GM12872 (cell line): ENCODE measurements around the gene TRIP4.

Source experiments
- TF ChIP-seq, protein P1 (sequence below): IDR thresholded peaks from 3 replicates; pipeline ENCODE4 v1.5.1; 2011; ENCODE audit warnings: low read depth, mild to moderate bottlenecking, low read length, moderate library complexity; ENCODE audit not compliant: insufficient read depth

TRIP4 gene

DNA sequence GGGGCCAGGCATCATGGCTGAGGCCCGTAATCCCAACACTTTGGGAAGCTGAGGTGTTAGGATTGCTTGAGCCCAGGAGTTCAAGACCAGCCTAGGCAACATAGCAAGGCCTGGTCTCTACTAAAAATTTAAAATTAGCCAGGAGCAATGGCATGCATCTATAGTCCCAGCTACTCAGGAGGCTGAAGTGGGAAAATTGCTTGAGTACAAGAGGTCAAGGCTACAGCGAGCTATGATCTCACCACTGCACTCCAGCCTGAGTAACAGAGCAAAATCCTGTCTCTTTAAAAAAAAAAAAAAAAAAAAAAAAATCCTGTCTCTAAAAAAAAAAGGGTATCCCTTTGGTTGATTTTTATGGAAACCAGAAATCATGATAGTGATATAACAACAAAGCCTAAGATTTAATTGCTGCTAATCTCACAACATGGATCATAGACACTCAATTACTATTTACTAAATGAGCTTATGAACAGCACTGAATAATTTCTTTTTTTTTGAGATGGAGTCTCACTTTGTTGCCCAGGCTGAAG, 18.5 kb upstream of the TRIP4 start:
- TF ChIP-seq, protein P1, sequence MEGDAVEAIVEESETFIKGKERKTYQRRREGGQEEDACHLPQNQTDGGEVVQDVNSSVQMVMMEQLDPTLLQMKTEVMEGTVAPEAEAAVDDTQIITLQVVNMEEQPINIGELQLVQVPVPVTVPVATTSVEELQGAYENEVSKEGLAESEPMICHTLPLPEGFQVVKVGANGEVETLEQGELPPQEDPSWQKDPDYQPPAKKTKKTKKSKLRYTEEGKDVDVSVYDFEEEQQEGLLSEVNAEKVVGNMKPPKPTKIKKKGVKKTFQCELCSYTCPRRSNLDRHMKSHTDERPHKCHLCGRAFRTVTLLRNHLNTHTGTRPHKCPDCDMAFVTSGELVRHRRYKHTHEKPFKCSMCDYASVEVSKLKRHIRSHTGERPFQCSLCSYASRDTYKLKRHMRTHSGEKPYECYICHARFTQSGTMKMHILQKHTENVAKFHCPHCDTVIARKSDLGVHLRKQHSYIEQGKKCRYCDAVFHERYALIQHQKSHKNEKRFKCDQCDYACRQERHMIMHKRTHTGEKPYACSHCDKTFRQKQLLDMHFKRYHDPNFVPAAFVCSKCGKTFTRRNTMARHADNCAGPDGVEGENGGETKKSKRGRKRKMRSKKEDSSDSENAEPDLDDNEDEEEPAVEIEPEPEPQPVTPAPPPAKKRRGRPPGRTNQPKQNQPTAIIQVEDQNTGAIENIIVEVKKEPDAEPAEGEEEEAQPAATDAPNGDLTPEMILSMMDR = no peak

DNA sequence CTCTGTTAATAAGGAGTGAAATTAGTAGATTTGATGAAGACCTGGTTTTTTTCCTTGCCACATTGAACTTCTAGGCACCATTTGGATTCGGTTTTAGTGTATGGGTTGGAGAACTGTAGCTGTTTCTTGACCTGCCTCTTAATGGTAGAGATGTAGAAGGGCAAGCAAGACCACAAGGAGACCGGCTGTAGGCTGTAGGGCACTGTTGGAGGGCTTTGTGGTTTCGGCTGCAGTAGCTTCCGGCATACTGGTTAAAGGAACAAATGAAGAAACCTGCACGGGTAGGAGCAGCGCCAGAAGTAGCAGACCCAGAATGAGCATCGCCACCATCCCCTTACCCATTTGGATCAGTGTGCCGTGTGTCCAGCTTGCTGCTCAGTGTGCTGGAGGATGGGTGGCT, 14.3 kb upstream of the TRIP4 start:
- TF ChIP-seq, protein P1 = no peak

DNA sequence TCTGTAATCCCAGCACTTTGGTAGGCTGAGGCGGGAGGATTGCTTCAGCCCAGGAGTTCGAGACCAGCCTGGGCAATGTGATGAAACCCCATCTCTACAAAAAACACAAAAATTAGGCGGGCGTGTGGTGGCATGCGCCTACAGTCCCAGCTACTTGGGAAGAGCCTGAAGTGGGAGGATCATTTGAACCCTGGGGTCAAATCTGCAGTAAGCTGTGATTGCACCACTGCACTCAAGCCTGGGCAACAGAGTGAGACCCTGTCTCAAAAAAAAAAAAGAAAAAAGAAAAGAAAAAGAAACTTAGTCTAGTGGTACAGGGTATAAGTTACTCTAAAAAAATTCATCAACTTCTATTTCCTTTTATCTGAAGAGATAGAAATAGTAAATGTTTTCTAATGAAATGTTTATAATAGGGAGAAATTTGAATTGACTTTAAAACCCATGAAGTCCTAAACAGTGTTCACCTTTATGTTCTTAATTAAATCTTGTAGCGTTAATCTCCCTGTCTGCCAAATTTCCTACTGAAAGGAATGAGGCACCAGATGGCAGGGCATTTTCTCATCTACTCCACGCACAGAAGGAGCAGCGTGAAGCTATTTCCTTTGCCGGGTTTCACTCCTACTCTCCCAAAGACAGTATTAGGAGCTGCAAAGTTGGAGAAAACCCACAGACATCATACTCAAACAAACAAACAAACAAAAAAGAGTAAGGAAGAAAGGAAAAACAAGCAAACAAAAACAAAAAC, 8.2 kb upstream of the TRIP4 start:
- TF ChIP-seq, protein P1 = no peak

DNA sequence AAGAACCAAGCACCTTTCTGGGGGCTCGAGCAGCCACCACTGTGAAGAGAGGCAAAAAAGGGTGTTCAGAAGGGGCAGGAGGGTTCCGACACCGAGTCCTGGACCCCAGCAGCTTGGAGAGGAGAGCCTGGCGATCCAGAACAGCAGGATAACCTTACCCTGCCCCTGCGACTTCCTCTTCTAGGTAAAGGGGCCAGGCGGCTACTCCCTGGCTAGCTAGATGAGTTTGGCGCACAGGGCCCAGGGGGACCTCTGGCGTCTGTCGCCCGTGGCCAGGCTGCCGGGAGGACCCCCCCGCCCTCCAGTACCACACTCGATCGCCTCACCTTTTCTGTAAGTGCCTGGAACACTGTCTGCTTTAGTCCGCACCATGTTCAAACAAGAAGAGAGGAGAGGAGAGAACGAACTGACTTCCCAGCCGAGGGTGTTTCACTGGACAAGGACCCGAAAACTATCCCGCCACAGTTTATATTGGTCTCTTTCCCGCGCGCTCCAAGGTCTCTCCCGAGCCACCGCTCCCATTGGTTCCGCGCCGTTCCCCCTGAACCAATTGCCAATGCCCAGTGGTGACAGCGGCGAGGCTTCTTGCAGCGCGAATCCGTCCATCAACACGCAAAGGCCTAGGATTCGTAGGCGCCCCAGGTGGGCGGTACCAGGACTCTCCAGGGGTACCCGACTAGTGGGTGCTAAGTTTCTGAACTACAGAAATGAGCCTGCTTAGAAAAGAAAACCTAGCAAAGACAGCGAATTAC, 6.5 kb upstream of the TRIP4 start, which contains the start of gene PCLAF:
PCLAF (minus strand) TSS at position 442 of the 752 bp plus-strand sequence; CDS start at position 372, 70 bp downstream.
- TF ChIP-seq, protein P1 = peak; percentile 8; the same call in 1 of the 3 replicates

DNA sequence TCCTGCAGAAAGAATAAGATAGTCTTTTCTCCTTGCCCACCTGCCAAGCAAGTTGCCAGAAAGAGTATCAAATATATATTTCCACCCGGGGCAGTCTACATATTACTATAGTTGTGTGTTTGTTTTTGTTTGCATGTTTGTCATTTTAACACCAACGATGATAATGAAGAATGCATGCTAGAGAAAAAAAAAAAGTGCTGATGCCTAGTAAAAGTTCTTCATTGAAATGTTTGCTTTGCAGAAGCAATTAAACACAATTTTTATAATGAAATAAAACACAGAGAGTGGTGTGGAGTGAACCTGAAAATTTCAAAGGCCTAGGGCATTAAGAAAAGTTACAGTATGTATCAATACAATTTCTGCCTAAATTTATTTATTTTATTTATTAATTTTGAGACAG, 3.9 kb upstream of the TRIP4 start:
- TF ChIP-seq, protein P1 = no peak

DNA sequence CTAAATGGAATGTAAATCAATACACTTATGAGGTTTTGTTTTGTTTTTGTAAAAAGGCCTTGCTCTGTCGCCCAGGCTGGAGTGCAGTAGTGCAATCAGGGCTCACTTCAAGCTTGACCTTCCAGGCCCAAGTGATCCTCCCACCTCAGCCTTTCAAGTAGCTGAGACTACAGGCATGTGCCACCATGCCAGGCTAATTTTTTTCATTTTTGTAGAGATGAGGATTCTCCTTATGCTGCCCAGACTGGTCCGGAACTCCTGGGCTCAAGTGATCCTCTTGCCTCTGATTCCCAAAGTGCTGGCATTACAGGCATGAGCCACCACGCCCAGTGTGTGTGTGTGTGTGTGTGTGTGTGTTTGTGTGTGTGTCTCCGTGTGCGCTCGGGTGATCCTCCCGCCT, 1.3 kb upstream of the TRIP4 start:
- TF ChIP-seq, protein P1 = no peak

DNA sequence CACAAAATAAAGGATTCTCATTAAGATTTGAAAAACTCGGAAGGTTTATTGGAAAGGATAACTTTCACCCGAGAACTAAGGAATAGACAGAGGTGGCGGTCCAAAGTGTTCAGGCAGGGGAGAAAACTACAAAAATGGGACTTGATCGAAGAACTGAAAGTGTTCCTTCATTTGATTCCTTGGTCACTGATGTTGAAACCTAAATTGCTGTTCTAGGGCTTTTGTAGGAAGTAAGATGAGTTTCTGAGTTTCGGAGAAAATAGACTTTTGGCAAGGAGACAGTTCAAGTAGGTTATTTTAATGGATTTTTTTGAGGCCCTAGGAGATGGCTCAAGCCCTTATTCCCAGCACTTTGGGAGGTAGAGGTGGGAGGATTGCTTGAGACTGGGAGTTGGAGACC, 1.4 kb downstream of the TRIP4 start:
- TF ChIP-seq, protein P1 = no peak
